COR-L47 (cell line): ENCODE measurements around the gene FITM1.
"Not testable (repeated sequence)": the region's sequence is repeated elsewhere in the genome, so short reads cannot be mapped to it uniquely, and the experiment has no call there.

Source experiments
- DNase-seq: peaks from one replicate; lab custom pipeline; 2025; lab: John Stamatoyannopoulos, UW

The FITM1 gene

GRCh38 chr14:24098229-24098926 is 32.1 kb upstream of the FITM1 start:
- DNase-seq = no peak

- peak; percentile 37 for DNase-seq
Measured at GRCh38 chr14:24098927-24099813, 31.3 kb upstream of the FITM1 start.

GRCh38 chr14:24100197-24100981 is 30.1 kb upstream of the FITM1 start:
- no peak for DNase-seq

GRCh38 chr14:24100982-24101494 is 29.4 kb upstream of the FITM1 start:
- no peak for DNase-seq

GRCh38 chr14:24102357-24103048 is 28.0 kb upstream of the FITM1 start:
- no peak for DNase-seq

- no peak for DNase-seq
Measured at GRCh38 chr14:24103451-24103850, 27.0 kb upstream of the FITM1 start.

- not testable (repeated sequence) for DNase-seq
Measured at GRCh38 chr14:24105609-24106239, 24.7 kb upstream of the FITM1 start.

- DNase-seq = no peak
Measured at GRCh38 chr14:24106672-24107271, 23.7 kb upstream of the FITM1 start.

- no peak for DNase-seq
Measured at GRCh38 chr14:24108336-24108874, 22.1 kb upstream of the FITM1 start.

- DNase-seq = no peak
Measured at GRCh38 chr14:24110060-24110459, 20.4 kb upstream of the FITM1 start.

GRCh38 chr14:24110523-24110922 is 19.9 kb upstream of the FITM1 start:
- no peak for DNase-seq

GRCh38 chr14:24113379-24113800 is 17.1 kb upstream of the FITM1 start:
- DNase-seq = no peak

- peak; percentile 78 for DNase-seq
Measured at GRCh38 chr14:24113801-24114531, 16.5 kb upstream of the FITM1 start.

- peak; percentile 99 for DNase-seq
Measured at GRCh38 chr14:24114532-24115421, 15.7 kb upstream of the FITM1 start, which contains the start of the genes DCAF11 and NRL. Gene DCAF11, plus strand, starts transcription at chr14:24114777. Its CDS starts 818 bp downstream, at chr14:24115595. Gene NRL, minus strand, starts transcription at chr14:24114949. Its CDS starts 32,101 bp downstream, at chr14:24082848.

- no peak for DNase-seq
Measured at GRCh38 chr14:24115422-24116127, 14.9 kb upstream of the FITM1 start.

GRCh38 chr14:24116128-24116814 is 14.2 kb upstream of the FITM1 start:
- DNase-seq = no peak

GRCh38 chr14:24117179-24117578 is 13.3 kb upstream of the FITM1 start:
- no peak for DNase-seq
